Measurements from ENCODE around the gene RNASE13.

RNASE13 gene

GRCh38 chr14:21034707-21035106 is at the start of gene RNASE13:
Gene RNASE13, minus strand, starts transcription at chr14:21034807. Its CDS starts 519 bp downstream, at chr14:21034288.
- DNase-seq (ENCODE audit: low read depth): no peak

GRCh38 chr14:21084396-21084795 is 49.8 kb upstream of the RNASE13 start:
- no peak for DNase-seq (ENCODE audit: low read depth)

- DNase-seq (ENCODE audit: low read depth): no peak
Measured at GRCh38 chr14:21083565-21084325, 49.1 kb upstream of the RNASE13 start.

GRCh38 chr14:21081521-21082142 is 47.0 kb upstream of the RNASE13 start:
- no peak for DNase-seq (ENCODE audit: low read depth)

GRCh38 chr14:21078726-21079125 is 44.1 kb upstream of the RNASE13 start:
- no peak for DNase-seq (ENCODE audit: low read depth)

GRCh38 chr14:21078287-21078686 is 43.7 kb upstream of the RNASE13 start:
- DNase-seq (ENCODE audit: low read depth): no peak

- no peak for DNase-seq (ENCODE audit: low read depth)
Measured at GRCh38 chr14:21077672-21078071, 43.1 kb upstream of the RNASE13 start.

- DNase-seq (ENCODE audit: low read depth): no peak
Measured at GRCh38 chr14:21075719-21076437, 41.3 kb upstream of the RNASE13 start.

- no peak for DNase-seq (ENCODE audit: low read depth)
Measured at GRCh38 chr14:21074398-21075272, 40.0 kb upstream of the RNASE13 start.

- no peak for DNase-seq (ENCODE audit: low read depth)
Measured at GRCh38 chr14:21073921-21074320, 39.3 kb upstream of the RNASE13 start.

- DNase-seq (ENCODE audit: low read depth): no peak
Measured at GRCh38 chr14:21072781-21073339, 38.3 kb upstream of the RNASE13 start.

GRCh38 chr14:21072031-21072473 is 37.4 kb upstream of the RNASE13 start:
- no peak for DNase-seq (ENCODE audit: low read depth)

- peak; percentile 55 for DNase-seq (ENCODE audit: low read depth)
Measured at GRCh38 chr14:21071225-21072030, 36.8 kb upstream of the RNASE13 start.

GRCh38 chr14:21070610-21071224 is 36.1 kb upstream of the RNASE13 start:
- no peak for DNase-seq (ENCODE audit: low read depth)

- no peak for DNase-seq (ENCODE audit: low read depth)
Measured at GRCh38 chr14:21070083-21070609, 35.5 kb upstream of the RNASE13 start, which contains the start of gene ARHGEF40. Gene ARHGEF40, plus strand, starts transcription at chr14:21070304. Its CDS starts 93 bp downstream, at chr14:21070397.

- DNase-seq (ENCODE audit: low read depth): no peak
Measured at GRCh38 chr14:21069388-21070082, 34.9 kb upstream of the RNASE13 start.

- DNase-seq (ENCODE audit: low read depth): no peak
Measured at GRCh38 chr14:21068521-21069387, 34.1 kb upstream of the RNASE13 start.

- no peak for DNase-seq (ENCODE audit: low read depth)
Measured at GRCh38 chr14:21066882-21067502, 32.4 kb upstream of the RNASE13 start.
